ENCODE data around the gene AKAP13.

The AKAP13 gene

DNA sequence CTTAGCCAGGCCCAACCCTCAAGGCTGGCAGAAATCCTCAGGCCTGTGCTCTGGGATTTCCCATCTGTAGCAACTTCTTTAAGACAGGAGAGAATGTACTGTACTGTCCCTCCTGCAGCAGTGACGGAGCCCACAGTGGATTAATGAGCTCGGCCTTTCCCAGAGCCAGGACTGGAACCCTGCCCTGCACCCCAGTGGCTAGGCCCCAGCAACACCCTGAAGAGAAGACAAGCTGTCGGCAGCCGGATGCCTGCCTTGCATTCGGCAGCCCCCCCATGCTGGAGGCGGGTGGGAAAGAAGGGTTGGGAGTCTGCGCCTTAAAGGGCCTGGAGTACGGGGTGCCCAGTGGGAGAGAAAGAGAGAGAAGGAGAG lies 382.3 kb downstream of the AKAP13 start:
- DNase-seq = no peak

- DNase-seq = no peak
Observed at GRCh38 chr15:85763157-85763556, 382.8 kb downstream of the AKAP13 start.

DNA sequence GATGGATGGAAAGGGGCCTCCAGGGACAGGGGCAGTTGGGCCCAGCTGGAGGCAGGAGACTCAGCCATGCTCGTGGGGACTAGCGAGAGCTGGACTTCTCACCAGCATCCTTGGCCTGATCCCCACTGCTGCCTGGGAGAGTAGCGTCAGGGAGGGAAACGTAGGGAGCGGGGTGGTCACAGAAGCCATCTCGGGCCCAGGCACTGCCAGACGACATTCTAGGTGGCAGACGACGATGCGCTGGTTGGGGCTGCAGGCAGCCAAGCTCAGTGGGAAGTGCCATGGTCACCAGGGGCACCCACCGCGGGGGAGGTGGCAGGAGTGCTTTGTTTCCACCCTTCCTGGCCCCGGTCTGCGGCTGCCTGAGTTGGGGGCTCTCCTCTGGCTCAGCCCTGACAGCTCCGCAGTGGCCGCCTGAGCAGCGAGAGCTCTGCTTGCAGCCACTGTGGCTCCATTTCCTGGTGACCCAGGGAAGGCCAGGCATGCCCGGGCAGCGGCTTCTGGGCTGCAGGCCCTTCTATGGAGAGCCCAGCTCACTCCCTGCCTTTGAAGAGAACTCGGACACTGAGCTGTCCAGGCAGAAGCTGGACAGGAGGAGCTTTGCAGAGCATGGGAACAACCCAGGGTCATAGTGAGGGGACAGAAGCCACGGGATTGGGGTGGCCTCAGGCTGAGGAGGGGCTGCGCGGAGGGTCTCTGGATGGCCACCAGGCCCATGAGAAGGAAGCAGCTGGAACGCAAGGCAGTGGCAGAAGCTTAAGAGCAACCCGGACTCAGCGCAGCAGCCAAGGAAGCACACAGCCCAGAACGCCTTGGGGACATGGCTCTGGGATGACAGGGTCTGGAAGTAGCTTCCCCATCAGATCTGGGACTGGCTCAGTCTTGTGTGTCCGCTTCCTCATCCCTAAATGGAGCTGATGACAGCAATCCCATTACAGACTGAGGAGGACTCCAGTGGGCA lies 383.6 kb downstream of the AKAP13 start:
- no peak for DNase-seq

DNA sequence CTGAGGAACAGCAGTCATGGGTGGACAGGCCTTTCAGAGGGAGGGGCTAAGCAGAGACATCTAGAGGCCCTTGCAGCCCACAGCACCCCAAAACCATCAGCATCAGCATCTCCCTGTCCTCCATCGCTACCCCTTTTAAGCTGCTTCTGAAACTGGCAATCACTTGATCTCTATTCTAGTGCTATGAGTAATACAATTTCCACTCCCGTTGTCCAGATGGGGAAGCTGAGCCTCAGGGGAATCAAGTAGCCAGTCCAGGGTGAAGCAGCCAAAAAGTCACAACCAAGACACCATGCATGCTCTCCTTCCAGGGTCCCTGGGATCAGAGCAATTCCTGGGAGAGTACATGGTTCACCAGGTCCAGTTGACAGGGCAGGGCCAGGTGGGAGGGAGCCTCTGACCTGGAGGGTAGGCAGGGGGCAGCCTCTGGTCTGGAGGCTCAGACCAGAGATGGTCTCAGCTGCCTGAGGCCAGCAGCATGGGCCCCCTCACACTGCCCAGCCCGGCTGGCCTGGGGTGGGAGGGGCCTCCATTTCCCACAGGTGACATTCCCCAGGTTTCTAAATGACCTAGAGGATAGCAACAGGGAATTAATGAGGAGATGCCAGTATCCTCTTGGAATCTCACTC lies 384.4 kb downstream of the AKAP13 start:
- DNase-seq = no peak

DNA sequence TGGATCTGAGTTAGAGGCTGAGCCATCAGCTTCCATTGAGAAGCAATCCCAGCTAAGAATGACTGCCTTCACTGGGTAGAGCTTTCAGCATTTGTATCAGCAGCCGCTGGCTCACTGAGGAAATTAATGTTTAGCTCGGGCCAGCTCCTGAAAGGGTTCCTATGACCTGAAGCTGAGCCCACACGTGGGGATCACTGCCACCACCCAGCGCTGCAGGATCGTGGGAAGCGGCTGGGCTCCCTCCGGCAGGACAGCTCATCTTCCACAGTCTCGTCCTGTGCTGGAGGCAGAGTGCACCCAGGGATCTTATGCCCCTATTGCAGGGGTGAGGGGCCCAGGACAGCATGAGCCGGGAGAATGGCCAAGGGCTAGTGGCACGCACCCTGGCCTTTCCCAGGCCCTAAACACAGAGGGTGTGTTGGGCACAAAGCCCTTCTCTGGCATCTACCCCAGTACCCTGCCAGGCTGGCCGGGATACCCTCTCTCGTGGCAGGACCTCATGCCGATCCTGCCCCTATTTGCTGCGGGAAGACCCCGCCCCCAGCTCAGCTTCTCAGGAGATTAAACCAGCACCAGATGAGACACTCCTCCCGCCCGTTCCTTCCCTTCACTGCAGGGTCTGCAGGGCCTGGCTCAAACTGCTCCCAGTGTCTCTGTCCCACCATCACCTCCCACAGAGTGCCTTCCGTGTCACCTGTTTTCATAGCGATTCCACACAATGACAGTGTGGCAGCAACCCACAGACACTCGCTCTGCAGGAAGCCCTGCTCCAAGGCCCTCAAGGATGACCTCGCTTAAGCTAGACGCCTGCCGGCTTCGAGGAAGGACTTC lies 385.8 kb downstream of the AKAP13 start:
- no peak for DNase-seq

DNA sequence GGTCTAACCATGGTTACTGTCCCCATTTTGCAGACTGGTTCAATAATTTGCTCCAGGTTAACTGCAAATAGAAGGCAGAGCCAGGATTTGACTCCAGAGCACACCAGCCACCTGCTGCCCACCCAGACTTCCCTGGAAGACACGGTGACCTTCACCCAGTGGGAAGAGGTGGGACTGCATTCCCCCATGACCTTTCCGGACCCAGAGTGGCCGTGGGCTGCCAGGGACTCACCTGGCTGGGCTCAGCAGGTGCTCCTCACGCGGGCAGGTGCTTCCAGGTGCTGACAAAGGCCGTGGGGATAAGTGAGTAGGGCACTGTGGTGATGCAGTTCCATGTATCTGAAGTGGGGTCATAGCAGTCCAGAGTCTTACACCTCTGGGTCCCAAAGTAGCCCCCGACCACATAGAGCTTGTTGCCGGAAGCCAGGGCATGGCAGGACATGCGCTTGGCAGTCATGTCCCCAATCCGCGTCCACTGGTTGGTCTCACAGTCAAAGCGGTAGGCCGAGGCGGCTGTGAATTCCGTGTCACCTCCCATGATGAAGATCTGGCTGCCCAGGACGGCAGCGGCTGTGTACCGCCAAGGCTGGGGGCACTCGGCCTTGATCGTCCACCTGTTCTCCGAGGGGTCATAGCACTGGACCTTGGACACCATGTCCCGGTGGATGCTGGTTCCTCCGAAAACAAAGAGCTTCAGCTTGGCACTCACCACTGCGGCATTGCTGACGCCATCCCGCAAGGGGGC lies 387.6 kb downstream of the AKAP13 start:
- DNase-seq = no peak

DNA sequence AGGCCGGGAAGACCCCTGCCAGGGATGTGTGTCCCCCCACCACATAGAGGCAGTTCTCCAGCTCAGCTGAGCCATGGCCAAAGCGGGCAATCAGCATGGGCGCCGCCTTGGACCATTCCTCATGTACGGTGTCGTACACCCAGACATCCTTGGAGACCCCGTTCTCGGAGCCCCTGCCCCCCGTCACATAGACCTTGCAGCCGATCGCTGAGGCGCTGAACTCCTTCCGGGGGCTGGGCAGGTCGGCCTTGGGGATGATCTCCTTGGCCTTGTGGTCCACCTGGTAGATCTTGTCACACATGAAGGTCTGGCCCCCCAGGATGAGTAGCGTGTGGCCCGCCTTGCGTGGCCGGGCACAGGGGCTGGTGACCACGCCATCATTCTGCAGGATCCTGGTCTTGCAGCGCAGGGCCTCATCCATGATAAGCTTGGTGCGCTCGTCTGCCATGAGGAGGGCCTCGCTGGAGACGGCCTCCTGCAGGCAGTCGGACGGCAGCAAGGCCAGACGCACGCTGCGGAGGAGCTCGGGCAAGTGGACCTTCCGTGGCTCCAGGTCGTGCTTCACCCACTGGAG lies 388.3 kb downstream of the AKAP13 start:
- no peak for DNase-seq

GRCh38 chr15:85769182-85769900 lies 388.9 kb downstream of the AKAP13 start:
- DNase-seq = no peak

DNA sequence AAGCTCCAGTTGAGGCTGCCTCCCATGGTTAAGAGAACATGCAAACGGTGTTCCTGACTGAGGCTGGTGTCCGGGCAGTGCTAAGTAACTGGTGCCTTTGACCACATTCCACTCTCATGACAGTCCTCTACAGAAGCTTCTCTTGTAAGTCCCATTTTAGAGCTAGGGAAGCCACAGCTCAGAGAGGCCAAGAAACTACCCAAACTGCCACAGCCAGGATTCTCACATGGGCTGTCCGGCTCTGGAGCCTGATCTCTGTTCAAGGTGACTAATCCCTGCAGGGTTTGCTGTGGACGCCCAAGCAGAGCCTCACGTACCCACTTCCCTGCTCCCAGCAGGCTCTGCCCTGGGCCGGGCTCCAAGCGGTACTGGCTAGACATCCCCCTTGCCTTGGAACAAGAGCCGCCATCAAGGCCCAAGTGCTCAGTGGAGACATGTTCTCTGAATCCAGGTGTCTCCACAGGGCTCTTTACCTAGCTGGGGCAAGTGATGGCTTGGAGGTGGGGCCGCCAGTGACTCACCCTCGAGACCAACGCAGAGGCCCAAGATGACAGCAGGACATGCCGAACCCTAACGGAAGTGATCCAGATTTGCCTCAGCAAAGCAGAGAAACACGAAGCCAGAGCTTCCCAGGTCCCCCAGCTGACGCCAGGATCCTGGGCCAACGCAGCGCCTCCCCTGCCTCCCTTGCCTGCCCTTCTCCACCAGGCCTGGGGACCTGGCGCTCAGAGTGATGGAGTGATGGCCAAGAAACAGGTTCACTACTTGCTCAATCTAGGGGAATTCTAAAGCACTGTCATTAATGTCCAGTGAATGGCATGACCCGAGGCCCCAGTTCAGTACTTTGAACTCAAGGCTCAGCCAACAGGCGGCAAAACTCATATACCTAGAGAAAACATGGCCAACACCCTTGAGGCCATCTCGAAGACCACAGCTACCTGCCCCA lies 390.0 kb downstream of the AKAP13 start:
- no peak for DNase-seq

DNA sequence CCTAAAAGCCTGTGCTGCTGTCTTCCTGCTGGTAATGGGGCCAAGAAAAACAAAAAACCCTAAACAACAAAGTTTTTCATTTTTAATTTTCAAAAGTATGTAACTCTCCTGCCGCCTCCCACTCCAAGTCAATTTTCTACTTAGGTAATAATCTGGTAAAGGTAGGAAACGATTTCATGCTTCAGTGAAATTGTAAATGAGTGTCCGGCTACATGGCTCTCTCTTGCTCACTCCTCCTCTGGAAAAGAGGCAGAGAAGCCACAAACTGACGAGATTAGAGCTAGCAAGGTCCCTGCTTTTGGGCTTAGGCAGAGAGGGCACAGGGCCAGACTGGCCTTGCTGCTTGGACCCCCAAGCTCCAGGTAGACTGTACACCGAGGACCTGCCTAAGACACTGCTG lies 390.9 kb downstream of the AKAP13 start:
- no peak for DNase-seq

DNA sequence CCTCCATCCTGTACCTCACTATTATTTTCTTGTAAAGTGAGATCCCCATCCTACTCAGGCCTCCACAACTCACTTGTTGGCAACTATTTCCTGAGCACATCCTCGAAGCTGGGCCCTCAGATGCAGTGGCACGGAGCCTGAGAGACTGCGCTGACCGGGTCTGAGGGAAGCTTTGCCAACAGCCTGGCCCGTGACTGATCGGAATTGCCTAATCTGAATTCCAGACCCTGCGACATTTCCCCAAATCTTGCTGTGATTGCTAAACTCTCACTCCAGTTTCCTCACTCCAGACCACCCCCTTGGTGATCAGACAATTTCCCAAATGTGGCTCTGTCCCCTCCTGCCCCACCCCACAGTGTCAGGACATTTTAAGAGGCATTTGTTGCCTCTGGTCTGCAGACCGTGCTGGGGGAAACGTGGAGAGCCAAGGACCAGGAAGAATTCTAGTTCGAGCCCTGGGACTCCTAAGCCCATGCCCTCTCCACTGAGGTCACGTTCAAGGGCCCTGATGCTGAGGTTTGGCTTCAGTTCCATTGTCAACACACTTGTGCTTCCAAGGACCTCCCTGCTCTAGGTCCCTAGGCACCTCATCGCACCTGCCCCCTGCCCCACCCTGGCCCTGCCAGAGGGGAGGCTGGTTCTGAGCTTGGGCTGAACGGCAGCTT lies 391.5 kb downstream of the AKAP13 start:
- no peak for DNase-seq

- DNase-seq = no peak
Observed at GRCh38 chr15:85772668-85773067, 392.3 kb downstream of the AKAP13 start.

DNA sequence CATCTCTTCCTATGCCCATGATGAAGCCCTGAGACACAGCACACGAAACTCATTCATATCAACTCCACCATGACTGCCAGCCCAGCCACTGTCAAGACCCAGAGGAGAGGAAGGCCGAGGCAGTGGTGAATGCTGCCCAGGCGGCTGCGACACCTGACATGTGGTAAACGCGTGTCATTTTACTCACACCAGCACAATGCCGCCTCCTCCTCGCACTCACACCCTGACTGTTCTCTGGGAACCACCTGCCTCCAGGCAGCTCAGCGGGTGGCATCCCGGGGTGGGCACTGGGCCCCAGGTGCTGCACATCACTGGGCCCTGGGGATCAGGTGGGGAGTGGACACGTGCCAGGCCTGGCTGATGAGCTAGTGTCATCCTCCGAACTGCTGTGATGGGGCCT lies 392.8 kb downstream of the AKAP13 start:
- no peak for DNase-seq

DNA sequence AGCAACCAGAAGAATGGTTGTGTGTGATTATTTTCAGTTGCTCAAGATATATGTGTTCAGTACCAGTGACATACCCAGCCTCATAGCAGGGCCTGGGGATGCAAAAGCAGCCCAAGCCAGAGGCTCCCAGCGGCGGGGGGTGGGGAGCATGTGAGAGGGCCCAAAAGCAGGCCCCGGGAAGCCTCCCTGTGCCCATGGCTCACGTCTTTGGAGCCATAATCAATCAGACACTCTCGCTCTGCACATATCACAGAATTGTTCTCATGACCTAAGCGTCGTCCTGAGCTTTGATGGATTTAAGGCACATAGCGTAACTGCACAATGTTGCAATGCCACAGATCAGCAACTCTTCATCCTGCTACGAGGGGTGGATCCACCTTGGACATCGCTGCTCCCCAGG lies 393.6 kb downstream of the AKAP13 start:
- no peak for DNase-seq

GRCh38 chr15:85777250-85778106 lies 397.1 kb downstream of the AKAP13 start:
- no peak for DNase-seq

- no peak for DNase-seq
Observed at GRCh38 chr15:85778107-85778776, 397.8 kb downstream of the AKAP13 start.

GRCh38 chr15:85779249-85779648 lies 398.8 kb downstream of the AKAP13 start:
- no peak for DNase-seq
